ENCODE measurements around the gene DLL3.
A peak's percentile ranks its signal among the peaks of the same experiment; 100 is the strongest.

GRCh38 chr19:39540333-39540673 lies 41.6 kb downstream of the DLL3 start:
- TF ChIP-seq CTCF (IDR thresholded peaks at IDR 0.05) (peak; percentile 37), EZH2 (IDR thresholded peaks at IDR 0.05; ENCODE audit: borderline replicate concordance, insufficient read depth, low read depth, low read length, poor library complexity, severe bottlenecking) (no peak)

Data from B cell (primary cell).